Tibial artery (tissue), 4 donors: ENCODE results near the gene TEDC1.

Experiments
- DNase-seq, 2 donors: peaks; one replicate each; pipeline ENCODE4 v3.0.0-alpha.2; 2019
- H3K27ac ChIP-seq, 2 donors: fragments of 200-600 bp; sonication (generic) in 1 of 2; 1 replicate in 1 of 2; 2 replicates in 1 of 2; pipeline ENCODE4 v1.5.1; 2018 to 2019; ENCODE audit warnings: mild to moderate bottlenecking in 1 of 2
- H3K27me3 ChIP-seq, 2 donors: fragments of 200-600 bp; sonication (generic) in 1 of 2; one replicate each; pipeline versions ENCODE4 v1.5.1 to v1.6.0; 2016 to 2019
- H3K36me3 ChIP-seq, 3 donors: fragments of 200-600 bp; sonication (generic) in 2 of 3; one replicate each; pipeline ENCODE4 v1.5.1; 2016 to 2019; ENCODE audit warnings: mild to moderate bottlenecking in 2 of 3
- H3K4me1 ChIP-seq, 4 donors: fragments of 200-600 bp; sonication (generic) in 2 of 4; 1 replicate in 3 of 4; 2 replicates in 1 of 4; pipeline ENCODE4 v1.5.1; 2016 to 2019
- H3K4me3 ChIP-seq, 2 donors: fragments of 200-600 bp; sonication (generic) in 1 of 2; 1 replicate in 1 of 2; 2 replicates in 1 of 2; pipeline ENCODE4 v1.5.1; 2018 to 2019; ENCODE audit warnings: mild to moderate bottlenecking in 2 of 2
- H3K9me3 ChIP-seq, 3 donors: fragments of 200-600 bp; sonication (generic) in 1 of 3; one replicate each; pipeline ENCODE4 v1.5.1; 2016 to 2019
- CTCF ChIP-seq, 2 experiments: fragments of 200-600 bp in 1 of 2; fragments of 450-650 bp in 1 of 2; IDR thresholded peaks; one replicate each; pipeline ENCODE4 v1.5.1; 2017 to 2019; ENCODE audit warnings: antibody characterized with exemption in 2 of 2, mild to moderate bottlenecking in 1 of 2, moderate library complexity in 1 of 2
- intact Hi-C: fragments of 100-400 bp; cut with DNase I; formaldehyde crosslinking; loops from one replicate; pipeline ENCODE4 v1.15.0; 2023; ENCODE audit warnings: low total_unique reads

TEDC1 gene

GRCh38 chr14:105485739-105486162 is 5.3 kb upstream of the TEDC1 start:
- no peak for DNase-seq
- Histone ChIP-seq H3K9me3 (no peaks in the 10 kb centered on the region), H3K36me3 (no peaks in the 10 kb centered on the region), H3K27me3 (no peaks in the 10 kb centered on the region), H3K27ac (peak overlapping the region; percentile 97 to 98), H3K4me3 (peak overlapping the region; percentile 63 to 65), H3K4me1 (peaks cover 25 to 96% (median 86%) of the 10 kb centered on the region in 4 donors)
- peak; percentile 22 to 31 for TF ChIP-seq CTCF (IDR thresholded peaks at IDR 0.05)
- intact Hi-C loops: no loop called here

DNA sequence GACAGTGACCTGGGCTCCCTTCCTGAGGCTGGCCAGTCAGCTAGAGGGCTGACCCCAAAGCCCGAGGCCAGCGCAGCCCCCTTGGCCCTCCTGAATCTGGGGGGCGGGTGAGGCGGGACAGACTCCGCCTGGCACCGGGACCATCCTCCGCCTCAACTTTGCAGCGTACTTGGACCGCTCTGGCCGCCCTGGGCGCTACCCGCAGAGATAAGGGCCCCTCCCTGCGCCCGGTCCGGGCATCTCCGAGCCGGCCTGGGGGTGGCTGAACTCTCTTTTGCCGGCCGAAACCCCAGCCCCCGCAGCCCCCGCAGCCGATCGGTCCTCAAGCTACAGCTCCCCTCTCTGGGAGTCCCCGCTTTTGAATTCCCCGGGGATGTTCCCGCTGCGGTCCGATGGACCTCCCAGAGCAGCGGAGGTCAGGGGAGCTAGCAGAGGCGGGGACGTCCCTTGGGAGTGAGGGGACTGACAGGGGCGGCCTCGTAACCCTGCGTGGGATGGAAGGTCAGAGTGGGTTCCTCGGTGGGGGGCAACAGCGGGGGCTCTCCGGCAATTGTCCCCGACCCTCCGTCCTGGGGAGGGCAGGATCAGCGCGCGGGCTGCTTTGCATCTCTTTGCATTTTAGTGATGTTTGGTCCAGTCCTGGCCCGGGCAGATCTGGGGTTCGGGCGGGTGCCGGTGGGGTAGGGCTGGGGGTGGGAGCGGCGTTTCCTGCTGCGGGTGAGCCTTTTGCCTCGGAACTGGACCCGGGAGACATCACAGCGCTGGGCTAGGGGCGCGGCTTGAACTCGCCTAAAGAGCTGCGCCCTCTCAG is 4.7 kb upstream of the TEDC1 start, which contains the start of gene CRIP1:
Gene CRIP1 (plus strand): TSS at position 724 of the 811 bp plus-strand sequence. CDS start 374 bp downstream, outside the sequence.
- Histone ChIP-seq H3K27me3 (no peaks in the 10 kb centered on the region), H3K4me1 (peaks cover 25 to 91% (median 81%) of the 10 kb centered on the region in 4 donors), H3K4me3 (peak within 1 kb of the TSS; percentile 63 to 65), H3K36me3 (no peaks in the 10 kb centered on the region), H3K27ac (peak within 1 kb of the TSS; percentile 97 to 98), H3K9me3 (no peaks in the 10 kb centered on the region)
- intact Hi-C loops: no loop called here
- DNase-seq: no peak
- no peak for TF ChIP-seq CTCF (IDR thresholded peaks at IDR 0.05)

DNA sequence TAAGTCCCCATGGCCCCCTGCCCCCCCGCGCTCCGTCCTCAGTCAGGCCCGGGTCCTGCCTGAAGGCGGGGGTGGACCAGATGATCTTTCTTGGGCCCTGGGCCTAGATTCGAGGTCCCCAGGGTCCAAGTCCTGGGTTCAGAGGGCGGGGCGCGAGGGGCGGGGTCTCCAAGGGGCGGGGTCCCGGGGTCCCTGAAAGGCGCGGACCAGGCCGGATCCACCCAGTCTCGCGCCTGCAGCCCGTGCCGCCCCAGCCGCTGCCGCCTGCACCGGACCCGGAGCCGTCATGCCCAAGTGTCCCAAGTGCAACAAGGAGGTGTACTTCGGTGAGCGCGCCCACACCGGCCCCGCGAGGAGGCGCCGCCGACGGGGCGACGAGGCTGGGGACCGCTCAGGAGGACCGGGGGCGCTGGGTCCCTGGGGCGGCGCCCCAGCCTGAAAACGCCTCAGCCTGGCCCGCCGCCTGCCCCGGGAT is 4.0 kb upstream of the TEDC1 start:
- Histone ChIP-seq H3K4me1 (peaks cover 21 to 91% (median 81%) of the 10 kb centered on the region in 4 donors), H3K27ac (peak overlapping the region; percentile 97 to 98), H3K9me3 (no peaks in the 10 kb centered on the region), H3K4me3 (peak overlapping the region; percentile 63 to 65), H3K36me3 (no peaks in the 10 kb centered on the region), H3K27me3 (no peaks in the 10 kb centered on the region)
- intact Hi-C loops: no loop called here
- DNase-seq: peak; percentile 75 to 95
- no peak for TF ChIP-seq CTCF (IDR thresholded peaks at IDR 0.05)

DNA sequence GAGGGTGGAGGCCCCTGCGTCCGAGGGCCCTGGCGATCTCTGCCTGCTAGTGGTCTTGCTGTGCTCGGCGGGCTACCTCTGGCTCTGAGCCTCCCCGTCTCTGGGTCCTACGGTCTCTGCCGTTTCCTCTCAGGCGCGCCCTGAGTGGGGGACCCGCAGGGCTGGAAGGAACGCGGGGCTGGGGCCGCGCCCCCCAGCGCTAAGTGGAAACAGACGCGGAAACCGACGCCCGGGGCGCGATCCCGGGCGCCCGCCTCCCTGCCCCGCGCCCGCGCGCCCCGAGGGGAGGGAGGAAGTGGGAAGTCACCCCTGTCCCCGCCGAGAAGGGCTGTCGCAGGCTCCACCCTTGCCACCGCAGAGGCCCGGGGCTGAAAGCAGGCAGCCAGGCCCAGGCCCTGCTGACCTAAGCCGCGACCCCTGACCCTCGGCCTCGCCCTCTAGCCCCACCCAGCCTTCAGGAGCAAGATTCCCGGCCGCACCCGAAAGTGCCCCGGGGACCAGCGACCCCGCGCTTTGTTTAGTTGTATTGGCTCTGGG is 3.5 kb upstream of the TEDC1 start:
- intact Hi-C loops: no loop called here
- Histone ChIP-seq H3K36me3 (peaks cover 0 to under 1% (median 0%) of the 10 kb centered on the region in 3 donors), H3K4me1 (peaks cover 16 to 91% (median 79%) of the 10 kb centered on the region in 4 donors), H3K9me3 (no peaks in the 10 kb centered on the region), H3K27ac (peak overlapping the region; percentile 97 to 98), H3K27me3 (no peaks in the 10 kb centered on the region), H3K4me3 (peak overlapping the region; percentile 63 to 65)
- no peak for TF ChIP-seq CTCF (IDR thresholded peaks at IDR 0.05)
- DNase-seq: peak; percentile 46 to 81

- Histone ChIP-seq H3K36me3 (peaks cover 0 to 7% (median 0%) of the 10 kb centered on the region in 3 donors), H3K27me3 (no peaks in the 10 kb centered on the region), H3K27ac (peak overlapping the region; percentile 97 to 98), H3K9me3 (no peaks in the 10 kb centered on the region), H3K4me3 (peak overlapping the region; percentile 63 to 65), H3K4me1 (peaks cover 12 to 85% (median 72%) of the 10 kb centered on the region in 4 donors)
- no peak for DNase-seq
- intact Hi-C loops: loop anchor here (2.0 kb wide), 1 partner anchor 73 kb away; no protein-coding TSS in a partner anchor
- no peak for TF ChIP-seq CTCF (IDR thresholded peaks at IDR 0.05)
Observed at GRCh38 chr14:105487986-105488777, 2.9 kb upstream of the TEDC1 start.
